Stimulated activated CD8-positive, alpha-beta memory T cell treated with anti-CD3 and anti-CD28 coated beads, Interleukin-7, amount 100 ng/mL, for 24 hours (primary cell): Measurements from ENCODE around the gene NALCN.

Experiments
- DNase-seq: peaks from one replicate; pipeline ENCODE4 v3.0.0-alpha.2; 2020; ENCODE audit warnings: low read depth

NALCN gene

GRCh38 chr13:101415358-101416174 lies 742 bp downstream of the NALCN start:
- no peak for DNase-seq

- no peak for DNase-seq
Observed at GRCh38 chr13:101412076-101412475, 4.2 kb downstream of the NALCN start.

GRCh38 chr13:101408992-101409656 lies 7.2 kb downstream of the NALCN start:
- DNase-seq = no peak

- no peak for DNase-seq
Observed at GRCh38 chr13:101408154-101408553, 8.2 kb downstream of the NALCN start.

DNA sequence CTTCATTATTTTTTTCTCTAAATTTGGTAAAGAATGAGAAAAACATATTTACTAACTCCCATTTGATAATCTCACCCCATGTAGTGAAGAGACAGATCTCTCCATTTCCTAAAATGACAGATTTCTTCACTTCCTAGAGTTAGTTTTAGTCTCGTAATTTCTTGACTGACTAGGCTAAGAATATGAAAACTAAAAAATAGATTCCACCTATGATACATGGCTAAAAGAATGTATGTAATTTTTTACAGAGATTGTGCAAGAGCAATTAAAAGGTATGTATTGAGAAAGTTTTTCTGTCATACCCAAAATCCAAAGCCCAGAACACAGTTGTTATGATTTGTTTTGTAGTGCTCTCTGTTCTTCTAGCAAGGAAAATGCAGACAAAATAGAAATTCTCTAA lies 9.5 kb downstream of the NALCN start:
- DNase-seq = no peak

- no peak for DNase-seq
Observed at GRCh38 chr13:101401196-101401595, 15.1 kb downstream of the NALCN start.

DNA sequence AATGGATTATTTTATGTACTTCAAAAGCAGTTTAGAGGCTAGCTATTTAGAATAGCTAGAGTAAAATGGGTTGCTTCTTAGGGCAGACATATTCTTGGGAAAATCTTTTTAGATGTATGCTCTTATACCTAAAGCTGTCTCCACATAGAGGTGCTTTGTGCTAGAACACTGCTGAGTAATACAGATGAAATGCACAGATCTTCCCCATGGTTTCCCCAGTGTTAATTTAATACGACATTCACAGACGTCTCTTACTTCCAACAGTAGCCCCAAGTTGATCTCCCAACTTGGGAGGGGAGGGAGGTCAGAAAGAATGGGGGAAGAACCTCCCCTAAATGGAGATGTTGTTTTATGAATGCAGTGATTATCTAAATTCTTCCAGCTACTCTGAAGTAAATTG lies 16.9 kb downstream of the NALCN start:
- DNase-seq = no peak

GRCh38 chr13:101398920-101399319 lies 17.4 kb downstream of the NALCN start:
- DNase-seq = no peak

DNA sequence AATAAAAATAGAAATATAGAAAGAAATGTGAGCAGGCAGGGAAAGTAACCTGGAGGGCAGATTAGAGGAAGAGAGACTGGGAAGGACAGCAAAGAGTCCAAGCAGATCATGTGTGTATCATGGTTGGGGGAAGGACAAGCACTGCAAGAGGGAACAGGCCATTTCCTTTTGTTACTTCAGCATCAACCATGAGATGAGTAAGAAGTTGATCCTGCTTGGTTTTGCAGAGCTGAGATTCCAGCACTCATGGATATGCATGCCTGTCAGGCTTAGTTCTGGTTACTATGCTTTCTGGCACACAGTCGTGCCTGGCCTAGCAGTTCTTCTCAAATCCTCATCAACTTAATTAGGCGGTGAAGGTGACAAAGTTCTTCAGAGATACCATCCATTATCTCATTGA lies 18.1 kb downstream of the NALCN start:
- DNase-seq = no peak

DNA sequence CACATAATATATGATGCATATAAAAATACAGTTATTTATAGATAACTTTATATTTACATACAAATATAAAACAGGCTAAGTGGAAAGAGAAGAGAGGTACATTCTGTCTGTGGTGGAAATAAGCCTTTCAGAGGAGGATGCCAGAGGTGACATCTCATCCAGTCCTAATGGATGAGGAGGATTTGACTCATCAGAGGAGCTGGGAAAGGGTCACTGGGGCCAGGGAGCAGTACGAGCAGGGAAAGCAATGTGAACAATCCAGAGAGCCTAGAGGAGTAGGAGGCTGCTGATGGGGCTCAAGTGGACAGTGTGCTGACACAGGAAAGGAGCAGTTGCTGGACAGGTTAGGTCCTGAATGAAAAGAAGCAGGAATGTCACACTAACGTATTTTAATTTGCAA lies 18.6 kb downstream of the NALCN start:
- DNase-seq = no peak

DNA sequence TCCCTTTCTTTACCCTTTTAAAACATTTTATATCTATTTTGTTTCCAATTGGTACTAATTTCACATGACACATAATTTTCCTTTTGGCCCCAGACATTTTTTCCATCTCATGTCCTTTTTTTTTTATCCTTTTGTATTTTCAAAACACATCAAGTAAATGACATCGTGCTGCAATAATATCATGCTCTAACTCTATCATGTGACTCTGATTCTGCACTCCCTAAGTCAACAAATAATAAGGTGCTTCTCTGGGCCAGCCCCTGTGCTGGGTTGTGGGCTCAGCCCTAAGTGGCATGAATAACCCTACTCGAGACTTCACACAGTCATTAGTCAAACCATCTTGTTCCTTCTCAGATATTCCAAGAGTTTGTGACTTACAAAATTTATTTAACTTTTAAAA lies 21.7 kb downstream of the NALCN start:
- DNase-seq = no peak

GRCh38 chr13:101393140-101393539 lies 23.2 kb downstream of the NALCN start:
- no peak for DNase-seq

DNA sequence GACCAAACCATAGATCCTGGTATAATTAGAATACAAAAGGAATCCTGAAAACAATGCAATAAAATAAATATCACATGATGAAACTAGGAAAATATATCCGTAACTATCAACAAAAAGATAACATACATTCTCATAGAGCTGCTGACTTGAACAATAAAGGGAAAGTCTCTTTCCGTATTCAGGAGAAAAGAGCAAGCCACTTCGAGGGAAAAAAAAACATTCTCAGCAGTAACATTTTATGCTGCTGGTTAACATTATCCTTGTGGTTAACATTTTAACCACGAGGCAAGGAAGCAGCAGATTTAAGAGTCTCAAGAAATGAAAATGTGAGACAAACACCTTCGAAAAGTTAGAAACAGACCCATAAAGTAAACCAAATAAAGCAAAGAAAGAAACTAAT lies 25.8 kb downstream of the NALCN start:
- DNase-seq = no peak

- DNase-seq = no peak
Observed at GRCh38 chr13:101384929-101385328, 31.4 kb downstream of the NALCN start.

DNA sequence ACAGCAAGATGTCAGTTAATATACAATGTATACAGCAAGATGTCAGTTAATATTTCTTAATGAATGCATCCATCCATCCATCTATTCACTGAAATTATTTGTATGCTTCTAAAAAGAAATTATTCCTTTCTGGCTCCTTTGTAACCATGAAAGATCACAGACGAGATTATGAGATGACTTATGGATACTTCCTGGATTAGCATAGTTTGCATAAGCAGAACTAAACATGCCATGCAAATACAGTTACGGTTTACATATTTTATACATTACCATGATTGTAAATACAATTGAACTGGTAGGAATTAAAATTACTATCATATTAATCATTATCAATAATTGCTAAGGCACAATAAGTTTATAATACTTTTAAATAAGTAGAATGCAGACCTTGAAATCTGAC lies 32.7 kb downstream of the NALCN start:
- DNase-seq = no peak

- no peak for DNase-seq
Observed at GRCh38 chr13:101382701-101383100, 33.6 kb downstream of the NALCN start.

DNA sequence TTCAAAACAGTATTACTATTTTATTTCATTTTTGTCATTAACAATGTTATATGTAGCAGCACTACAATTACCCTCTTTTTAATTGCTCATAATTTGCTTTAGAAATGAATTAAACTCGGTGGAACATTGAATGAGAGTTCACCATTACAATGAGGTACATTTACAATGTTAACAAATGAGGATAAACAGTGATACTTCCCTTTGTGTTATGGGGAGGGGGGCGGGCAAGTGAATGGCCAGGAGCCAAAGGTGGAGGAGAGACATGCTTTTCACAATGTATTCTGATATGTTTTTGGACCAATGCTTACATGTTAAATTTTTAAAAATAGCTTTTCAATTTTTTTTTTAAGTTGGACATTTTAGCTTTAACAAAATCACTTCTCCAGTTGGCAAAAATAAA lies 34.2 kb downstream of the NALCN start:
- no peak for DNase-seq

- DNase-seq = no peak
Observed at GRCh38 chr13:101360525-101360924, 55.8 kb downstream of the NALCN start.

GRCh38 chr13:101354895-101355294 lies 61.4 kb downstream of the NALCN start:
- no peak for DNase-seq

GRCh38 chr13:101346942-101347728 lies 69.2 kb downstream of the NALCN start:
- no peak for DNase-seq

- no peak for DNase-seq
Observed at GRCh38 chr13:101346161-101346560, 70.1 kb downstream of the NALCN start.

DNA sequence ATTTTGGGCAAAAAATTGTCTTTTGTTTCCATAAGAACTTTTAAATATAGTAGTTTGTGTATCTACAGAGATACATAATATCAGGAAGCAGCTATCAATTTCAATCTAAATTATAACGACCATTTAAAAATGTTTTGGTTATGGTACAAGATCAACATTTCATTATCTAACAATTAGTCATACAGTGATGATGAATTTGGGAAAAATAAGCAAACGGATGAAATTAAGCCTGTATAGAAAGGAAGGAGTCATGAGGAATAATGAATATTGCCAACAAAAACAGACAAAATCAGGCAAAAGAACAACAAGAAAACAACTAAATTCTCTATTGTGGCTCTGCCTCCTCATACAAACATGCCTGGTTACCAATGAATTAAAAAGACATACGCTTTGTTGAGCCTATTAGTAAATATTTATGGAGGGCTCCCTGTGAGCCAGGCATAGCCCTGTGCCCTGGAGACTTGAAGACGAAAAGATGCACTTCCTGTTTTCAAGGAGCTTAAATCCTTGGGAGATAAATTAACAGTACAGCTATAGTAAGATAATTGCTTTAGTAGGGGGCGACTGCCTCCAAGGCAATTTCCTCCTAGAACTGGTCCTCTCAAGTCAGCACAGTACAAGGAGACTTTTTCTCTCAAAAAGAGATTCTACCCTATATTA lies 73.0 kb downstream of the NALCN start:
- no peak for DNase-seq
